HG03558 (cell line): ENCODE data around the gene RAB9A.
"Not testable (repeated sequence)": the region's sequence is repeated elsewhere in the genome, so short reads cannot be mapped to it uniquely, and the experiment has no call there.

Experiments
- ATAC-seq: cut with Tn5 transposase; IDR thresholded peaks from one replicate; pipeline ENCODE4 v1.9.1; 2021; ENCODE audit warnings: moderate number of reproducible peaks; ENCODE audit not compliant: unreplicated experiment; ENCODE audit errors: extremely low read depth

RAB9A gene

GRCh38 chrX:13698432-13698831 lies 9.5 kb downstream of the RAB9A start:
- no peak for ATAC-seq

GRCh38 chrX:13699183-13699826 lies 10.4 kb downstream of the RAB9A start:
- no peak for ATAC-seq

DNA sequence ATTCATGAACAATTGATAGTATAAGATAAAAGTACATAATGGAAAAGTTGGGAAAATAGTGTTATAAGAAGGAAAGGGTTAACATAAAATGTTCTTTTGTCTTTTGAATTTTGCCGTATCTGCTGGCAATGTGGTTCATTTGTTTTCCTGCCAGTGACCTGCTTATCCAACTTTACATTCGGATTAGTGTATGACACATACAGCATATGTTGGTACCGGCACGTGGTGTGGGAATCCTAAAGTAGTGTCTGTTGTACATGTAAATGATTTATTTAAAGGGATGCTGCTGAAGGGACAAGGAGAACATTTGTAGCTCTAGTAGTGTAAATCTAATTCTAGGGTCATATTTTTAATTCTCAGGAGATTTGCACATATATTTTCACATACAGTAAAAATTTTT lies 11.5 kb downstream of the RAB9A start:
- ATAC-seq: no peak

- no peak for ATAC-seq
These were observed 13.3 kb downstream of the RAB9A start for GRCh38 chrX:13702111-13702789.

DNA sequence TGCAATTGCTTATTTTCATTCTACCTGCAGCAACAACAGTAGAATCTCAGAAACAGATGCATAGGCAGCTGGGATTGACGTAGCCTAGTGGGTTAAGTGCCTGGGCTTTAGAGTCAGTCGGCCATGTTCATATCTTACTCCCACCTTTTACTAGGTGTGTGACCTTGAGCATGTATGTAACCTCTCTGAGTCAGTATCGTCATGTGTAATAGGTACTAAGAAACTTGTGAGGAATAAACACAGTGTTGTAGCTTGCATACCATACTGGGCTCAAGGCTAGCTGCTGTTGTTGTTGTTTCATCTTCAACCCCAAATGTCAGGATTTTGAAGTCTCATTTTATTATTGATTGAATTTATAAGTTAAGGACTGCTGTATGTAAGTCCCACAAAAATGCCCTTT lies 14.2 kb downstream of the RAB9A start:
- ATAC-seq: no peak

DNA sequence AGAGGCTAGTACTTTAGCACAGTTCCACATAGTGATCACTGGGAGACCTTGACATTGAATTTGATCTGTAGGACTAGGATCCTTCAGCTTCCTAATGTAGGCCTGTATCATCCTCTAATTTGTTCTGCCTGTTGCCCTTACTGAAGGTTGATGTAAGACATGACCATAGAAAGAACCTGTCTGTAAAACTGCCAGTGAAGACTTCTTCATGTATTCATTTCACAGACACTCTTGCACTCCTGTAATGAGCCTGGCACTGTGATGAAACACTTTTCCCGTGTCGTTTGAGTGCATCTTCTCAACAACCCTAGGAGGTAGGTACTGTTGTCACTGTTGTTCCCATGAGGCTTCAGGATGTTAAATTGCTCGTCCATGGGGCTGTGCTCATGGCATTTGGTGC lies 14.7 kb downstream of the RAB9A start:
- ATAC-seq: no peak

GRCh38 chrX:13711141-13711540 lies 22.2 kb downstream of the RAB9A start:
- ATAC-seq: no peak

DNA sequence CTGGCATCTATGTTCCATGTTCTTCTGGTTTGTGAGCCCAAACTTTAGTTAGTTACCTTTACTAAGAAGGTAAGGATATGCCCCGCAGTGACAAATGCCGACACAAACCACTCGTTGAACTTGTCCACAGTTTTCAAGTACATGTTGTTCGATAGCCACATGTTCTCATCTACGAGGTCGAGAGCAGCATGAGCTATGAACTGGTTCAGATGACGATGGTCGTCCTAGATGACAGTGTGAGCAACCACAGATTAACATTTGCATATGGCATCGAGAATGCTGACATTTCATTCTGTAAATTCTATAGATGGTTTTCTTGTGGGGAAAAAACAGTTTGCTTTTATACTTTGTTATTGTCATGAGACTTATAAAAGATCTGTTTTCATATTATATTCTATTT lies 27.5 kb downstream of the RAB9A start:
- ATAC-seq: no peak

- no peak for ATAC-seq
These were observed 28.0 kb downstream of the RAB9A start for GRCh38 chrX:13716905-13717304.

- ATAC-seq: no peak
These were observed 29.0 kb downstream of the RAB9A start for GRCh38 chrX:13717700-13718472.

DNA sequence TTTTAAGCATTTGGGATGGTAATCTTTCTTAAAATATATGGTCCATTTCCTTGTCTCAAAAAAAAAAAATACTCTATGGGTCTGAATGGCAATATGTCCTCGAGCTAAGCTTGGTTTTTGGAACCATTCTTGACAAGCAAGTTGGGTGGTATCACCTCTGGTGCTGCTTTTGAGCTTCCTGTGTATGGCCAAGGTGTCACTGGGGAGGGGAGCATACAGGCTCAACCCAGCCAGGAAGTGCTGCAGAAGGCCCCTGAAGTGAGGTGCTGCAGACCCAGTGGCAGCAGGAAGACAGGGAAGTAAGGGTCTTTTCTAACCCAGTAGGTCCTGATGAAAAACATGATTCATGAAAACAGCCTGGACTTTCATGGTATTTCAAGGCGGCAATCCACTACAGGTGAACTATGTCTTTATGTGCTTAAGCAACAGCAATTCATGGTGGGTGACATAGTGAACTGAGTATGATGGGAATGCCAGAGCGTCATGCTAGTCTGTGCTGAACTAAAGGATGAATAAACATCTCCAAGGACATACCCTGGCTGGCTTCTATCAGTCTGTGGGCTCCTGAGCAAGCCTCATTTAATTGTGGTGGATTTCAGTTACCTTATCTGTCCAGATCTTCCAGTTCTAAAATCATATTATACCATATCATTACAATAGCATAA lies 30.4 kb downstream of the RAB9A start:
- no peak for ATAC-seq

DNA sequence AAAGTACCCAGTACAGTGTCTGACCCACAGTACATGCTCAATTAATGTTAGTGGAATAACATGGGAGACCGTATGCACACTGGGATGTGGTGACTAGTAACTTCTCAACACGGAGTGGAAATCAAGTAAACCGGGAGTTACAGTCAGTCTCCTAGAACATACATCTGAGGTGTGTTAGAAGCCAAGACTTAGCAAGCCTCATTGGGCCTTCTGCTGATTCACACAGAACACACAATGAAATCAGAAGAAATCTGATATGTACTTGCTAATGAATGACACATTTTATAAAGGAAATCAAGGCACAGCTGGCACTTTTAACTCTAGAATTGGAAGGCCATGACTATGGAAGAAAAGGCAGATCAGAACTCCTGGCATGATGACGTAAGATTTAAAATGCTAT lies 32.4 kb downstream of the RAB9A start:
- ATAC-seq: no peak

- no peak for ATAC-seq
These were observed 33.0 kb downstream of the RAB9A start for GRCh38 chrX:13721819-13722519.

- ATAC-seq: not testable (repeated sequence)
These were observed 36.0 kb downstream of the RAB9A start for GRCh38 chrX:13724878-13725277.

DNA sequence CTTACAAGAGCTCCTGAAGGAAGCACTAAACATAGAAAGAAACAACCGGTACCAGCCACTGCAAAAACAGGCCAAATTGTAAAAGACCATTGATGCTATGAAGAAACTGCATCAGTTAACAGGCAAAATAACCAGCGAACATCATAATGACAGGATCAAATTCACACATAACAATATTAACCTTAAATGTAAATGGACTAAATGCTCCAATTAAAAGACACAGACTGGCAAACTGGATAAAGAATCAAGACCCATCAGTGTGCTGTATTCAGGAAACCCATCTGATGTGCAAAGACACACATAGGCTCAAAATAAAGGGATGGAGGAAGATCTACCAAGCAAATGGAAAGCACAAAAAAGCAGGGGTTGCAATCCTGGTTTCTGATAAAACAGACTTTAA lies 37.7 kb downstream of the RAB9A start:
- ATAC-seq: not testable (repeated sequence)

DNA sequence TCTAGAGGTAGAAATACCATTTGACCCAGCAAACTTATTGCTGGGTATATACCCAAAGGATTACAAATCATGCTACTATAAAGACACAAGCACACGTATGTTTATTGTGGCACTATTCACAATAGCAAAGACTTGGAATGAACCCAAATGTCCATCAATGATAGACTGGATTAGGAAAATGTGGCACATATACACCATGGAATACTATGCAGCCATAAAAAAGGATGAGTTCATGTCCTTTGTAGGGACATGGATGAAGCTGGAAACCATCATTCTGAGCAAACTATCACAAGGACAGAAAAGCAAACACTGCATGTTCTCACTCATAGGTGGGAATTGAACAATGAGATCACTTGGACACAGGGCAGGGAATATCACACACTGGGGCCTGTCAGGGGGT lies 41.6 kb downstream of the RAB9A start:
- not testable (repeated sequence) for ATAC-seq

DNA sequence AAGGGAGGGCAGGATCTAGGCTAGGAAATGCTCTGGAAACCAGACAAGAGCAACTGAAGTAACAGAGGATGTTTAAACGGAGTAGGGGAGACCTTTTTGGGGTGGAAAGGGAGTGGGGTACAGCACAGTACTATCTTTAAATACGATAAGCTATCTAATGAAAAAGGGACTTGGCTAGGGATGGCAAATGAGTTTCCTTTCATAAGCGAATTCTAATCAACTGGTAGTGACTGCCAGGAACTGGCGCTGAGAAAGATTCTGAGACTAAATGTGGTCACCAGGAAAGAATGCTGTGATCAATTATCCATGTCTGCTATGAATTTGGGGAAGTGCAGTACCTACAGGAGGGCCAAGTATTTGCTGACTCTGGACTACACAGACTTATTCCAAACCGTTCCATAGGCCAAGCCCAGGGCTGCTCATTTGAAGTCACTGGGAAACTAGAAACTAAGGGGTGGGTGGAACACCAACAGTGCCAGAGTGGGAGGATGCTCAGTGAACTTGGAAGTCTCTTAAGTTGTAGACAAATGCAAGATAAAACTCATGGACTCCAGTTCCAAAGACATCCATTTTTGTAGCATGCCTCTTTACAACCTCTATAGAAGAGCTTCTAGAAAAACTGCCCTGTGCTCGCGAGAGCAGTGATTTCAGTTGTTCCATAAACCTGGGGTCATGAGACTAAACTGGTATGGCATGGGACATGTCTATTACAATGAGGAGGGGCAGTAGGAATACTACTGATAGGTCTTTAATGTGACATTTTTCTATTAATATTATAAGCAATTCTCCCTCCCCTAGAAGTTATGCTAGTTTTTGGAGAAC lies 43.5 kb downstream of the RAB9A start:
- no peak for ATAC-seq

DNA sequence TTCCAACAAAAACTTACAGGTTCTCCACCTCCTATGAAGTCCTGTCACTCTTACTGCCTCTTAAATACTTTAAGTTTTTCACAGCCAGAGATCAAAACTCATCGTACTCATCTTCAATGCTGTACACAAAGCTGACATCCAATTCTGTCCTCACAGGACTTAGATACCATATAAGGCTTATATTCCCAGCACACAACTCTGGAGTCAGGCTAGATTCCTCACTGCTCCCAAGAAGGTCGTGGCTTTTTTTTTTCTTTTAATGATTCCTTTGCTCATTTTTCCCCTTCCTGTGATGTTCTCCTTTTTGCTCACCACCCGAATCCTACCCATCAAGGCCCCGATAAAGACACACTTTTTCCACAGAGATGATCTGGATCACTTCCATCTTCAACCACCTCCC lies 44.6 kb downstream of the RAB9A start:
- no peak for ATAC-seq
